ENCODE data around the gene ZNF90. TPM values are rescaled to one million over a fixed set of nuclear protein-coding genes. Genes with fewer than 3 reads are reported as not detected.
A peak's percentile ranks its signal among the peaks of the same experiment; 100 is the strongest.
"Not testable (repeated sequence)": the region's sequence is repeated elsewhere in the genome, so short reads cannot be mapped to it uniquely, and the experiment has no call there.

Gene ZNF90
- total RNA-seq, 4 donors from 2014 or later = 0.29 to 9.8 (median 2.8) TPM

DNA sequence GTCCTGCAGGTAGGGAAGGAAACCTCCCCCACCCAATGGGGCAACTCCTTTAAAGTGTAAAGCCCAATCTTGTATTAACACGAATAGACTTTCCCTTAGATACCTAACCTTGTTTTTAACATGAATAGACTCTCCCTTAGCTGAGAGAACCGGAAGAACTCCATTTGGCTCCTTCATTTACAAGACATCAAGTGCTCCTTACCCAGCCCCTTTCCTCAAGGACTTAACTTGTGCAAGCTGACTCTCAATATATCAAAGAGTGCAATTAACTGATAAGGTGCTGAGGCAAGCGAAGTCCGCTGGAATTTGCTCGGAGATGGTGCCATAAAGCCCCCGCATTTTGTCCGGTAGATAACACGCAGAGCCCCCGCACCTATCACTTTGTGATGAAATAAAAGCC lies 9.9 kb upstream of the ZNF90 start:
- DNase-seq = no peak
- no peaks in the 10 kb centered on the region for H3K4me1 ChIP-seq
- no peak overlapping the region for H3K4me3 ChIP-seq
- no peaks in the 10 kb centered on the region for H3K9me3 ChIP-seq
- intact Hi-C loops (cut with DNase I; ENCODE audit: low total_unique reads) = no loop called here
- TF ChIP-seq POLR2A (IDR thresholded peaks at IDR 0.05) = no peak
- TF ChIP-seq, protein P1, sequence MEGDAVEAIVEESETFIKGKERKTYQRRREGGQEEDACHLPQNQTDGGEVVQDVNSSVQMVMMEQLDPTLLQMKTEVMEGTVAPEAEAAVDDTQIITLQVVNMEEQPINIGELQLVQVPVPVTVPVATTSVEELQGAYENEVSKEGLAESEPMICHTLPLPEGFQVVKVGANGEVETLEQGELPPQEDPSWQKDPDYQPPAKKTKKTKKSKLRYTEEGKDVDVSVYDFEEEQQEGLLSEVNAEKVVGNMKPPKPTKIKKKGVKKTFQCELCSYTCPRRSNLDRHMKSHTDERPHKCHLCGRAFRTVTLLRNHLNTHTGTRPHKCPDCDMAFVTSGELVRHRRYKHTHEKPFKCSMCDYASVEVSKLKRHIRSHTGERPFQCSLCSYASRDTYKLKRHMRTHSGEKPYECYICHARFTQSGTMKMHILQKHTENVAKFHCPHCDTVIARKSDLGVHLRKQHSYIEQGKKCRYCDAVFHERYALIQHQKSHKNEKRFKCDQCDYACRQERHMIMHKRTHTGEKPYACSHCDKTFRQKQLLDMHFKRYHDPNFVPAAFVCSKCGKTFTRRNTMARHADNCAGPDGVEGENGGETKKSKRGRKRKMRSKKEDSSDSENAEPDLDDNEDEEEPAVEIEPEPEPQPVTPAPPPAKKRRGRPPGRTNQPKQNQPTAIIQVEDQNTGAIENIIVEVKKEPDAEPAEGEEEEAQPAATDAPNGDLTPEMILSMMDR (IDR thresholded peaks at IDR 0.05) = no peak
- H3K27ac ChIP-seq = no peak overlapping the region
- H3K36me3 ChIP-seq = no peaks in the 10 kb centered on the region
- H3K27me3 ChIP-seq = no peaks in the 10 kb centered on the region

DNA sequence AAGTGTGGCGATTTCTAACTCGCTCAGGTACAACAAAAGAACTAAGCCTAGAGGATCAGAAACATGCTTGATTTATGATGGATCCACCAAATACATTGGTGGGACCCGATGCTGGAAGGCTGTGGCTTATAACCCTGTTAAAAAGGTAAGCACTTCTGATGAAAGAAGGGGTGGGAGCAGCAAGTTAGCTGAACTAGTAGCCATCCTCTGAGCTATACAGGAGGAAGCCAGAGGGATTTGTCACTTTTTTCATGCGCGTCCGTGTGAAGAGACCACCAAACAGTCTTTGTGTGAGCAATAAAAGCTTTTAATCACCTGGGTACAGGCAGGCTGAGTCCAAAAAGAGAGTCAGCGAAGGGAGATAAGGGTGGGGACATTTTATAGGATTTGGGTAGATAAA lies 9.2 kb upstream of the ZNF90 start:
- H3K9me3 ChIP-seq; H3K27ac ChIP-seq; intact Hi-C loops (cut with DNase I; ENCODE audit: low total_unique reads); DNase-seq; H3K36me3 ChIP-seq; H3K4me3 ChIP-seq; H3K4me1 ChIP-seq; H3K27me3 ChIP-seq: not testable (repeated sequence)

DNA sequence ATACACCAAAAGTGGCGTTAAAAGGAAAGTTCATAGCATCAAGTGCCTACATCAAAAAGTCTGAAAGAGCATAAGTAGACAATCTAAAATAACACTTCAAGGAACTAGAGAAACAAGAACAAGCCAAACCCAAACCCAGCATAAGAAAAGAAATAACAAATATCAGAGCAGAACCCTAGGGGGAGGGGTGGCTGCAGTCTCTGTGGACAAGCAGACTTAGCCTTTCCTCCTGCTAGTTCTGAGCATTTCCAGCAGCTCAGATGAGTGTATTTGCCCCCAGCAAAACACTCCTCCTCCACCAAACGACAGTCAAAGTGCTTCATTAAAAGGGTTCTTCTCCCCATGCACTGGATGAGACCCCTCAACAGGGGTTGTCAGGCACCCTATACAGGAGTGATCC lies 7.1 kb upstream of the ZNF90 start:
- DNase-seq = no peak
- H3K9me3 ChIP-seq = no peaks in the 10 kb centered on the region
- no peak for TF ChIP-seq POLR2A (IDR thresholded peaks at IDR 0.05)
- H3K4me3 ChIP-seq = no peak overlapping the region
- intact Hi-C loops (cut with DNase I; ENCODE audit: low total_unique reads) = no loop called here
- no peaks in the 10 kb centered on the region for H3K27me3 ChIP-seq
- H3K27ac ChIP-seq = no peak overlapping the region
- H3K36me3 ChIP-seq = no peaks in the 10 kb centered on the region
- no peaks in the 10 kb centered on the region for H3K4me1 ChIP-seq

DNA sequence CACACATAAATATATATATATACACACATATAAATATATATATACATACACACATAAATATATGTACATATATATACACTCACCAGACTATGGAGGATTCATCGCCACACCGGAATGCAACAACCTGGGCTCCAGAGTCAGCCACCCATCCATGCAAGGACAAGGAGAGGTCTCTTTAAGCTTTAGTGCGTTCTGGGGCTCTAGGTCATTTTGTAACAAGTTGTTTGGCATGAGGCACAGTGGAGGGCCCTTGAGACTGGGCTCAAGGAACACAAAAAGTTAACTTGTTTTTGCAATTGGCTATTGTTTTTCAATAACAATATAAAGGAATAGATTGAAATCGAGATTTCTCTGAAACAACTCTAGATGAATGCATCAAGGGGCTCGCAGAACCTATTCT lies 4.9 kb upstream of the ZNF90 start:
- no peaks in the 10 kb centered on the region for H3K36me3 ChIP-seq
- H3K27ac ChIP-seq = no peak overlapping the region
- TF ChIP-seq, protein P1 (IDR thresholded peaks at IDR 0.05) = no peak
- TF ChIP-seq POLR2A (IDR thresholded peaks at IDR 0.05) = no peak
- no peak overlapping the region for H3K4me3 ChIP-seq
- no peaks in the 10 kb centered on the region for H3K9me3 ChIP-seq
- DNase-seq = no peak
- H3K27me3 ChIP-seq = no peaks in the 10 kb centered on the region
- intact Hi-C loops (cut with DNase I; ENCODE audit: low total_unique reads) = no loop called here
- H3K4me1 ChIP-seq = no peaks in the 10 kb centered on the region

DNA sequence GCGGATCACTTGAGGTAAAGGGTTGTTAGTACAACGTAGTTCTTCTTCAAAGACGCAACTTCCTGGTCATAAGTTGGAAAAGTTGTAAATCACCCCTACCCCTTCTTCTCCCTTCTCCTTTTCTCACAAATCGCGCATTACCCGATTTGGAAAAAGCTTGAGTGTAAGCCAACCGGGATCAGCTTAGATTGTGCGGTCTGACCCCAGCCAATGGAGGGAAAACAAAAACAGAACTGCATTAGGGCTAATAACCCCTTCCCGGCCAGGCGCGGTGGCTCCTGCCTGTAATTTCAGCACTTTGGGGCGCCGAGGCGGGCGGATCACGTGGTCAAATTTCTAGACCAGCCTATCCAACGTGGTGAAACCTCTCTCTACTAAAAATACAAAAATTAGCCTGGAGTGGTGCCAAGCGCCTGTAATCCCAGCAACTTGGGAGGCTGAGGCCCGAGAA lies 806 bp downstream of the ZNF90 start:
- H3K27me3 ChIP-seq = no peaks in the 10 kb centered on the region
- H3K36me3 ChIP-seq = no peaks in the 10 kb centered on the region
- no peaks in the 10 kb centered on the region for H3K9me3 ChIP-seq
- TF ChIP-seq POLR2A (IDR thresholded peaks at IDR 0.05) = no peak
- TF ChIP-seq, protein P1 (IDR thresholded peaks at IDR 0.05) = no peak
- H3K4me3 ChIP-seq = peak overlapping the region; percentile 47 to 51
- peak overlapping the region; percentile 52 to 54 for H3K27ac ChIP-seq
- intact Hi-C loops (cut with DNase I; ENCODE audit: low total_unique reads) = no loop called here
- no peaks in the 10 kb centered on the region for H3K4me1 ChIP-seq
- peak; percentile 22 to 39 for DNase-seq

DNA sequence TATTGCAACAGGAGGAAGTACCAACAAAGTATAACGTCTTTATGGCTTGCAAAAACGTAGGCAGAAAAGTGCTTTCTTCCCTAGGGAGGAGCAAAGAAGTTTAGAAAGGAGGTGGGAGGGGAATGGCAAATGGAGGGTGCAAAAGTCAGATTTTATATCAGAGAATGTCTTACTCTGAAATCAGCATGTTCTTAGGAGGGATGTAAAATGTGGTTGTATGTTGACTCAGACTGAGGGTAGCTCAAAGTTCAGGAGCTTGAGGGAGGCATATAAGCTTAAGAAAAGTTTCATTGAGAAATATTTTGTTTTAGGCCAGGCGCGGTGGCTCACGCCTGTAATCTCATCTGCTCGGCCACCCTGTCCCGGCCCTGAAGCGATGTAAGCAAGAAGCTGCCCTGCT lies 1.7 kb downstream of the ZNF90 start:
- Histone ChIP-seq H3K27me3 (no peaks in the 10 kb centered on the region), H3K27ac (no peak overlapping the region), H3K36me3 (no peaks in the 10 kb centered on the region), H3K4me1 (no peaks in the 10 kb centered on the region), H3K9me3 (no peaks in the 10 kb centered on the region), H3K4me3 (no peak overlapping the region)
- DNase-seq = no peak
- intact Hi-C loops (cut with DNase I; ENCODE audit: low total_unique reads) = no loop called here
- no peak for TF ChIP-seq POLR2A (IDR thresholded peaks at IDR 0.05)
- TF ChIP-seq, protein P1 (IDR thresholded peaks at IDR 0.05) = no peak

Data from uterus (tissue), 4 donors.